ENCODE data around the gene KCNK10.

The KCNK10 gene

GRCh38 chr14:88227693-88228092 lies 95.4 kb downstream of the KCNK10 start:
- no peak overlapping the region for H3K4me3 ChIP-seq (replicated peaks in 1 of 2; ENCODE audit: low read depth in 2 of 2, low read length in 2 of 2)
- DNase-seq (ENCODE audit: low read depth in 2 of 2): no peak
- no peak for TF ChIP-seq CTCF (IDR thresholded peaks at IDR 0.05; ENCODE audit: low read depth, low read length)

GRCh38 chr14:88225721-88226120 lies 97.3 kb downstream of the KCNK10 start:
- TF ChIP-seq CTCF (IDR thresholded peaks at IDR 0.05; ENCODE audit: low read depth, low read length): no peak
- no peak for DNase-seq (ENCODE audit: low read depth in 2 of 2)
- no peak overlapping the region for H3K4me3 ChIP-seq (replicated peaks in 1 of 2; ENCODE audit: low read depth in 2 of 2, low read length in 2 of 2)

- DNase-seq (ENCODE audit: low read depth in 2 of 2): no peak
- TF ChIP-seq CTCF (IDR thresholded peaks at IDR 0.05; ENCODE audit: low read depth, low read length): no peak
- H3K4me3 ChIP-seq (replicated peaks in 1 of 2; ENCODE audit: low read depth in 2 of 2, low read length in 2 of 2): no peak overlapping the region
Measured at GRCh38 chr14:88218119-88218915, 104.8 kb downstream of the KCNK10 start.

- DNase-seq (ENCODE audit: low read depth in 2 of 2): no peak
- no peak overlapping the region for H3K4me3 ChIP-seq (replicated peaks in 1 of 2; ENCODE audit: low read depth in 2 of 2, low read length in 2 of 2)
- no peak for TF ChIP-seq CTCF (IDR thresholded peaks at IDR 0.05; ENCODE audit: low read depth, low read length)
Measured at GRCh38 chr14:88212691-88213090, 110.4 kb downstream of the KCNK10 start.

- no peak for DNase-seq (ENCODE audit: low read depth in 2 of 2)
- no peak overlapping the region for H3K4me3 ChIP-seq (replicated peaks in 1 of 2; ENCODE audit: low read depth in 2 of 2, low read length in 2 of 2)
- no peak for TF ChIP-seq CTCF (IDR thresholded peaks at IDR 0.05; ENCODE audit: low read depth, low read length)
Measured at GRCh38 chr14:88210426-88210825, 112.6 kb downstream of the KCNK10 start.

- no peak overlapping the region for H3K4me3 ChIP-seq (replicated peaks in 1 of 2; ENCODE audit: low read depth in 2 of 2, low read length in 2 of 2)
- DNase-seq (ENCODE audit: low read depth in 2 of 2): no peak
- TF ChIP-seq CTCF (IDR thresholded peaks at IDR 0.05; ENCODE audit: low read depth, low read length): no peak
Measured at GRCh38 chr14:88209273-88209672, 113.8 kb downstream of the KCNK10 start.

GRCh38 chr14:88208858-88209257 lies 114.2 kb downstream of the KCNK10 start:
- TF ChIP-seq CTCF (IDR thresholded peaks at IDR 0.05; ENCODE audit: low read depth, low read length): no peak
- no peak overlapping the region for H3K4me3 ChIP-seq (replicated peaks in 1 of 2; ENCODE audit: low read depth in 2 of 2, low read length in 2 of 2)
- DNase-seq (ENCODE audit: low read depth in 2 of 2): no peak

Data from cardiac fibroblast (primary cell).